SK-N-SH (cell line): ENCODE measurements around the gene ACBD6.

Experiments
- CHD2 ChIP-seq: fragments of 150-350 bp; IDR thresholded peaks from 2 replicates; pipeline ENCODE4 v1.6.1; 2018; ENCODE audit warnings: low read length; ENCODE audit not compliant: partially characterized antibody
- EZH2phosphoT487 ChIP-seq: fragments of 200-600 bp; sonication (generic); IDR thresholded peaks from 2 replicates; pipeline ENCODE4 v1.6.1; 2017; ENCODE audit warnings: low read depth, mixed run types, mild to moderate bottlenecking, antibody characterized with exemption, moderate library complexity, borderline replicate concordance
- GATA2 ChIP-seq: sonication (generic); formaldehyde crosslinking; IDR thresholded peaks from 2 replicates; pipeline ENCODE4 v1.5.0; 2020; ENCODE audit warnings: mild to moderate bottlenecking, missing genetic modification reagents
- MXI1 ChIP-seq: IDR thresholded peaks from 2 replicates; pipeline ENCODE4 v1.6.1; 2012; ENCODE audit warnings: mild to moderate bottlenecking, low read depth, low read length, improper control_type of control experiment
- NRF1 ChIP-seq: IDR thresholded peaks from 2 replicates; pipeline ENCODE4 v1.6.1; 2012; ENCODE audit warnings: low read depth, mild to moderate bottlenecking, low read length
- POLR2AphosphoS5 ChIP-seq: IDR thresholded peaks from 2 replicates; pipeline ENCODE4 v1.6.1; 2012; ENCODE audit warnings: low read depth, low read length
- RCOR1 ChIP-seq: fragments of 150-350 bp; IDR thresholded peaks from 2 replicates; pipeline ENCODE4 v1.6.1; 2017; ENCODE audit warnings: antibody characterized with exemption, low read length
- SIN3A ChIP-seq: IDR thresholded peaks from 2 replicates; pipeline ENCODE4 v1.6.1; 2012; ENCODE audit warnings: low read depth, mild to moderate bottlenecking, low read length, moderate library complexity, borderline replicate concordance
- TF ChIP-seq, protein P1 (sequence below): fragments of 200-600 bp; sonication (generic); IDR thresholded peaks from 2 replicates; pipeline ENCODE4 v1.6.1; 2017; ENCODE audit warnings: antibody characterized with exemption, mild to moderate bottlenecking, moderate library complexity
- TF ChIP-seq, protein P2 (sequence below): IDR thresholded peaks from 2 replicates; pipeline ENCODE4 v1.6.1; 2012; ENCODE audit warnings: mild to moderate bottlenecking, low read depth, low read length, moderate library complexity
- TF ChIP-seq, protein P3 (sequence below): fragments of 150-350 bp; IDR thresholded peaks from 2 replicates; pipeline ENCODE4 v1.6.1; 2016; ENCODE audit warnings: mild to moderate bottlenecking, low read depth, low read length
- TF ChIP-seq, protein P4 (sequence below): IDR thresholded peaks from 2 replicates; pipeline ENCODE4 v1.4.0; 2012; ENCODE audit warnings: low read depth

DNA sequence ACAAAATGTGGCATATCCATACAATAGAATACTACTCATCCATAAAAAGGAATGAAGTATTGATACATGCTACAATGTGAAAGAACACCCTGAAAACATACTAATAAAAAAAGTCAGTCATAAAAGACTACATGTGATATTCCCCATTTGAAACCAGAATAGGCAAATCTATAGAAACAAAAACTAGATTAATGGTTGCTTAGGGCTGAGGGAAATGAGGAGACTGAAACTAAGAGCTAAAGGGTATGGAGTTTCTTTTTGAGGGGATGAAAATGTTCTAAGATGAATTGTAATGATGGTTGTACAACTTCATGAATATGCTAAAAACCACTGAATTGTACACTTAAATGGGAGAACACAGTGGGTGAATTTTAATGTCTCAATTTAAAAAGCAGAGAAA is 50.9 kb downstream of the ACBD6 start:
- TF ChIP-seq, protein P1, sequence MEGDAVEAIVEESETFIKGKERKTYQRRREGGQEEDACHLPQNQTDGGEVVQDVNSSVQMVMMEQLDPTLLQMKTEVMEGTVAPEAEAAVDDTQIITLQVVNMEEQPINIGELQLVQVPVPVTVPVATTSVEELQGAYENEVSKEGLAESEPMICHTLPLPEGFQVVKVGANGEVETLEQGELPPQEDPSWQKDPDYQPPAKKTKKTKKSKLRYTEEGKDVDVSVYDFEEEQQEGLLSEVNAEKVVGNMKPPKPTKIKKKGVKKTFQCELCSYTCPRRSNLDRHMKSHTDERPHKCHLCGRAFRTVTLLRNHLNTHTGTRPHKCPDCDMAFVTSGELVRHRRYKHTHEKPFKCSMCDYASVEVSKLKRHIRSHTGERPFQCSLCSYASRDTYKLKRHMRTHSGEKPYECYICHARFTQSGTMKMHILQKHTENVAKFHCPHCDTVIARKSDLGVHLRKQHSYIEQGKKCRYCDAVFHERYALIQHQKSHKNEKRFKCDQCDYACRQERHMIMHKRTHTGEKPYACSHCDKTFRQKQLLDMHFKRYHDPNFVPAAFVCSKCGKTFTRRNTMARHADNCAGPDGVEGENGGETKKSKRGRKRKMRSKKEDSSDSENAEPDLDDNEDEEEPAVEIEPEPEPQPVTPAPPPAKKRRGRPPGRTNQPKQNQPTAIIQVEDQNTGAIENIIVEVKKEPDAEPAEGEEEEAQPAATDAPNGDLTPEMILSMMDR = no peak
- TF ChIP-seq, protein P2, sequence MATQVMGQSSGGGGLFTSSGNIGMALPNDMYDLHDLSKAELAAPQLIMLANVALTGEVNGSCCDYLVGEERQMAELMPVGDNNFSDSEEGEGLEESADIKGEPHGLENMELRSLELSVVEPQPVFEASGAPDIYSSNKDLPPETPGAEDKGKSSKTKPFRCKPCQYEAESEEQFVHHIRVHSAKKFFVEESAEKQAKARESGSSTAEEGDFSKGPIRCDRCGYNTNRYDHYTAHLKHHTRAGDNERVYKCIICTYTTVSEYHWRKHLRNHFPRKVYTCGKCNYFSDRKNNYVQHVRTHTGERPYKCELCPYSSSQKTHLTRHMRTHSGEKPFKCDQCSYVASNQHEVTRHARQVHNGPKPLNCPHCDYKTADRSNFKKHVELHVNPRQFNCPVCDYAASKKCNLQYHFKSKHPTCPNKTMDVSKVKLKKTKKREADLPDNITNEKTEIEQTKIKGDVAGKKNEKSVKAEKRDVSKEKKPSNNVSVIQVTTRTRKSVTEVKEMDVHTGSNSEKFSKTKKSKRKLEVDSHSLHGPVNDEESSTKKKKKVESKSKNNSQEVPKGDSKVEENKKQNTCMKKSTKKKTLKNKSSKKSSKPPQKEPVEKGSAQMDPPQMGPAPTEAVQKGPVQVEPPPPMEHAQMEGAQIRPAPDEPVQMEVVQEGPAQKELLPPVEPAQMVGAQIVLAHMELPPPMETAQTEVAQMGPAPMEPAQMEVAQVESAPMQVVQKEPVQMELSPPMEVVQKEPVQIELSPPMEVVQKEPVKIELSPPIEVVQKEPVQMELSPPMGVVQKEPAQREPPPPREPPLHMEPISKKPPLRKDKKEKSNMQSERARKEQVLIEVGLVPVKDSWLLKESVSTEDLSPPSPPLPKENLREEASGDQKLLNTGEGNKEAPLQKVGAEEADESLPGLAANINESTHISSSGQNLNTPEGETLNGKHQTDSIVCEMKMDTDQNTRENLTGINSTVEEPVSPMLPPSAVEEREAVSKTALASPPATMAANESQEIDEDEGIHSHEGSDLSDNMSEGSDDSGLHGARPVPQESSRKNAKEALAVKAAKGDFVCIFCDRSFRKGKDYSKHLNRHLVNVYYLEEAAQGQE = no peak
- TF ChIP-seq POLR2AphosphoS5 (no peak), EZH2phosphoT487 (no peak), GATA2 (CRISPR knock-in tag) (no peak), SIN3A (no peak), NRF1 (no peak), RCOR1 (no peak), CHD2 (no peak), MXI1 (no peak)
- TF ChIP-seq, protein P3, sequence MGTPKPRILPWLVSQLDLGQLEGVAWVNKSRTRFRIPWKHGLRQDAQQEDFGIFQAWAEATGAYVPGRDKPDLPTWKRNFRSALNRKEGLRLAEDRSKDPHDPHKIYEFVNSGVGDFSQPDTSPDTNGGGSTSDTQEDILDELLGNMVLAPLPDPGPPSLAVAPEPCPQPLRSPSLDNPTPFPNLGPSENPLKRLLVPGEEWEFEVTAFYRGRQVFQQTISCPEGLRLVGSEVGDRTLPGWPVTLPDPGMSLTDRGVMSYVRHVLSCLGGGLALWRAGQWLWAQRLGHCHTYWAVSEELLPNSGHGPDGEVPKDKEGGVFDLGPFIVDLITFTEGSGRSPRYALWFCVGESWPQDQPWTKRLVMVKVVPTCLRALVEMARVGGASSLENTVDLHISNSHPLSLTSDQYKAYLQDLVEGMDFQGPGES = no peak
- TF ChIP-seq, protein P4, sequence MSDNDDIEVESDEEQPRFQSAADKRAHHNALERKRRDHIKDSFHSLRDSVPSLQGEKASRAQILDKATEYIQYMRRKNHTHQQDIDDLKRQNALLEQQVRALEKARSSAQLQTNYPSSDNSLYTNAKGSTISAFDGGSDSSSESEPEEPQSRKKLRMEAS = no peak
